HG03039 (cell line): Measurements from ENCODE around the gene SCYL1.
A peak's percentile ranks its signal among the peaks of the same experiment; 100 is the strongest.
"Not testable (repeated sequence)": the region's sequence is repeated elsewhere in the genome, so short reads cannot be mapped to it uniquely, and the experiment has no call there.

Experiments
- ATAC-seq: cut with Tn5 transposase; IDR thresholded peaks from one replicate; pipeline ENCODE4 v1.9.1; 2021; ENCODE audit warnings: mild to moderate bottlenecking, moderate library complexity; ENCODE audit not compliant: unreplicated experiment

SCYL1 gene

DNA sequence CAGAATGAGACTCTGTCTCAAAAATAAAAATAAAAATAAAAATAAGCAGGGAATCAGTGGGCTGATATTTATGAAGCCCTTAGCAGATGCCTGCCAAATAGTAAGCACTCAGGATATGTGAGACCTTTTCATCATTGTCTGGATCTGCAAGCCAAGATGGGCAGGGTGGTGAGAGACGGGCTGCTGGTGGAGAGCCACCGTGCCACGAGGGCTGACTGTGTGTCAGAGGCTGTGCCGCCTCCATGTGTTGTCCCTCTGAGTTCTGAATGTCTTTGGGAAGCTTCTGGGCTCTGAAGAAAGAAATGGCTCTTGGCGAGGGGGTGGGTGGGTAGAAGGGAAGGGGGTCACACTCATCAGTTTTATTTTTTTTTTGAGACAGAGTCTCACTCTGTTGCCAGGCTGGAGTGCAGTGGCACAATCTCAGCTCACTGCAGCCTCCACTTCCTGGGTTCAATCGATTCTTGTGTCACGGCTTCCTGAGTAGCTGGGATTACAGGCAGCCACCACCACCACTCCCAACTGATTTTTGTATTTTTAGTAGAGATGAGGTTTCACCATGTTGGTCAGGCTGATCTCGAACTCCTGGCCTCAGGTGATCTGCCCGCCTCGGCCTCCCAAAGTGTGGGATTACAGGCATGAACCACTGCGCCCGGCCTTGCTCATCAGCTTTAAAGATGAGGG is 40.1 kb downstream of the SCYL1 start:
- ATAC-seq, result not testable (repeated sequence)

DNA sequence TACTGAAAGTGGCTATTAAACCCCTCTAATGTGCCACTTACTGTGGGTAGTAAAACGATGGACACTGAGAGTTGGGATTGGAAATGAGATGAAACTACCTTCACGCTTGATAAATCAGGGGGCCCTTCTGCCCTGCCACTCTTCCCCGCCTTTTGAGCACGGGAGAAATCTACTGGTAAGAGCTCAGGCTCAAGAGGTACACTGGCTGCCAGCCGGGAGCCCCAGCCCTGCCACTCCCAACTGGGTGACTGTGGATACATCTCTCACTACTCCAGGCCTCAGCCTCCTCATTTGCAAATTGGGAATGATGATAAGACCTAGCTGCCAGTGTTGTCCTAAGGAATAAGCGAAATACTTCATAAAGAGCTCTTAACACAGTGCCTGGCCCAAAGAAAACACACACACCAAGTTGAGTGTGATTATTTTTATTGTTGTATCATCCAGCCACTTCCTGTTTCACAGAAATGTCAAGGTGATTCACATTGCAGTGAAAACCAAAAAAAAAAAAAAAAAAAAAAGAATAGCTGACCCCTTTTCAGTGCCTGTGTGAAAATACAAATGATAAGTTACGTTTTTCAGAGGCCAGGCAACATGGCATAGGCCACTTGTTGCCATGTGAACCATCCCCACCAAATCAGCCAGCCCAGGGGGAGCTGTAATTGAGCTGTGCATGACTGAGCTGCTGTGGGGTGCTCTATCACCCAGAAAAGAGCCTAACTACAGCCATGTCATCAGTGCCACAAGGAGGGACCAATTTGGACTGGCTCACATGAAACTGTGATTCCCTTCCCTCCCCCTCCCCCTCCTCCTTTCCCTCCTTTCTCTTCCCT is 41.0 kb downstream of the SCYL1 start:
- ATAC-seq, result no peak

DNA sequence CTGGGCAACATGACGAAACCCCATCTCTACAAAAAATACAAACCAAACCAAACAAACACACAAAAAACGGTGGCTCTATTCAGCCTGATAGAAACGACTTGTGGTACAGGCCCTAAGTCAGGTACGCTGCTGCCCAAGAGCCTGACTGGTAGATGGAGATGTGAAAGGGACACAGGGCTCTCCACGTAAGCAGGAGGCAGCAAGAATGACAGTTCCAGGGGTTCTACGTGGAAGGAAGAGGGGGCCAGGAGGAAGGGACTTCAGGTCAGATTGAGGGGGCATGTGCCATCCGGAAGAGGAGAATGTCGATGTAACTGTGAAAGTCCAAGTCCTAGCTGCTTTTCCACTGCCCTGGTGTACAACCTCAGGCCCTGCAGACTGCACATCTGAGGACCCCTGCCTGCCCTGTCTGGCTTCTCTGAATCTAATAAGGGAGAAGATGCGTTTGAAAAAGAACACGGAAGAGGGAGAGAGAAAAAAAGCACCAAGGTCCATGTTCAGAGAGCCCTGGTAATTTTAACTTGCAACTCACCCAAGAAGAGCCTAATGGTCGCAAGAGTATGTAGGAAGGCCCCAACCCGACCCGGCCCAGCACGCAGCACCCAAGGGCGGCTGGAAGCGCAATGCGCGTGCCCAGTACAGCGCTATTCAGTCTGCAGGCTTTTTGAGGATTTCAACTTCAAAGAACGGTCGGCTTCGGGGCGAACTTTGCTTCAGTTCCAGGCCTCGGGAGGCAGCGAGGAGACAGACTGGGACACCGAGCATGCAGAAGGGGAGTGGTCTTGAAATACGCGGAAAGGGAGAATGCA is 44.5 kb downstream of the SCYL1 start:
- ATAC-seq, result peak; percentile 0

DNA sequence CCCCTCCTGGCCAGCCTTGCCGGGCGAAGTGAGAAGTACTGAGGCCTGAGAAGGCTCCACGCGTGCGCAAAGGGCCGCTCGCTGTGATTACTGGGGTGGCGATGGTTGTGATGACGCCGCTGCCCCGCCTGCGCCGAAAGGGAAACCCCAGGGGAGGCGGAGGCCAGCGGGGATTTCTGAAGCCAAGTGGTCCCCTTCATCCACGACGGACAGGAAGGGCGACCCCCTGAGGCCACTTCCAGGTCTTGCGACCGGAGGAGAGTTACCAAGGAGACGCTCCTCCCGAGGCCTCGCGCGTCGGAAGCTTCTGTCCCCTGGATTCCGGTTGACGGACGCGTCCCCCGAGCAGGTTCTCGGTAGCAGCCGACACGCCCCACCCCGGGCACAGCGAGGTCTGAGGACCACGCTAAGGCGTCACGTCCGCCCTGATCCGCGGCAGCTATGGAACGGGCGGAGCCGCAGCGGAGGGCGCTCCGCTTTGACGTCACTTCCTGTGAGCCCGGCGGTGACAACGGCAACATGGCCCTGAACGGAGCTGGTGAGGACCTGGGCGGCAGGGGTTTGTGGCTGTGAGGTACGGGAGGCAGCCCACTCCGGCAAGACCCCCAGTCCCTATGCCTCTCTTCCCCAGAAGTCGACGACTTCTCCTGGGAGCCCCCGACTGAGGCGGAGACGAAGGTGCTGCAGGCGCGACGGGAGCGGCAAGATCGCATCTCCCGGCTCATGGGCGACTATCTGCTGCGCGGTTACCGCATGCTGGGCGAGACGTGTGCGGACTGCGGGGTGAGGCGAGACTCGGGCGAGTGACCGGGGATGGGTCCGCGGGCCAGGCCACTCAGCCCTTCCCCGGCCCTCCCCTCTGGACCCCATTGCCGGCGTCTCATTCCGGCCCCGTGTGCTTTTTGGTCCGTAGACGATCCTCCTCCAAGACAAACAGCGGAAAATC is 45.4 kb downstream of the SCYL1 start, which contains the start of gene ZNRD2:
Gene ZNRD2 (plus strand): TSS at position 505 of the 946 bp plus-strand sequence. CDS start 15 bp downstream, at position 520.
- ATAC-seq, result peak; percentile 56

DNA sequence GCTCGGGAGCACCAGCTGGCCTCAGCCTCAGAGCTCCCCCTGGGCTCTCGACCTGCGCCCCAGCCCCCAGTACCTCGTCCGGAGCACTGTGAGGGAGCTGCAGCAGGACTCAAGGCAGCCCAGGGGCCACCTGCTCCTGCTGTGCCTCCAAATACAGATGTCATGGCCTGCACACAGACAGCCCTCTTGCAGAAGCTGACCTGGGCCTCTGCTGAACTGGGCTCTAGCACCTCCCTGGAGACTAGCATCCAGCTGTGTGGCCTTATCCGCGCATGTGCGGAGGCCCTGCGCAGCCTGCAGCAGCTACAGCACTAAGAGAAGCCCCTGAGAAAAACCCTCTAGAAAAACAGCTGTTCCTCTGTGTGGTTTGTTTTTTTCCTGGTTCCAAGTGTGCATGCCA is 46.5 kb downstream of the SCYL1 start:
- ATAC-seq, result no peak

DNA sequence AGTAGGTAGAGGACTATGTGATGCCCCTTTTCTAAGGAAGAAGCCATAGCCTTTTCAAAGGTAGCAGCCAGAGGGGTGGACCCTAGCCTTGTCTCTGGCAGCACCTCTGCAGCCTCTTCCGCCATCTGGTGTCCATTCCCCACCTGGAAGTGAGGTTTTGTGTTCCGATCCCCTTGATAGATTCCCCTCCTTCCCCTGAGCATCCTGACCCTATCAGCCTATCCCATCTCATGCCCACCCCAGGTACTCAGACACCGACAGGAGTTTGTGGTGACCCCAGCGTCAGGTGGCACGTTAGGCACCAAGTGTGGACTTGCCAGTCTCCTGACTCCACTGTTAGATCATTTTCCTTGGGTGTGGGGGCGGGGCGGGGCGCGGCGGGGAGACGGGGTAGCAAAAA is 47.1 kb downstream of the SCYL1 start:
- no peak for ATAC-seq

DNA sequence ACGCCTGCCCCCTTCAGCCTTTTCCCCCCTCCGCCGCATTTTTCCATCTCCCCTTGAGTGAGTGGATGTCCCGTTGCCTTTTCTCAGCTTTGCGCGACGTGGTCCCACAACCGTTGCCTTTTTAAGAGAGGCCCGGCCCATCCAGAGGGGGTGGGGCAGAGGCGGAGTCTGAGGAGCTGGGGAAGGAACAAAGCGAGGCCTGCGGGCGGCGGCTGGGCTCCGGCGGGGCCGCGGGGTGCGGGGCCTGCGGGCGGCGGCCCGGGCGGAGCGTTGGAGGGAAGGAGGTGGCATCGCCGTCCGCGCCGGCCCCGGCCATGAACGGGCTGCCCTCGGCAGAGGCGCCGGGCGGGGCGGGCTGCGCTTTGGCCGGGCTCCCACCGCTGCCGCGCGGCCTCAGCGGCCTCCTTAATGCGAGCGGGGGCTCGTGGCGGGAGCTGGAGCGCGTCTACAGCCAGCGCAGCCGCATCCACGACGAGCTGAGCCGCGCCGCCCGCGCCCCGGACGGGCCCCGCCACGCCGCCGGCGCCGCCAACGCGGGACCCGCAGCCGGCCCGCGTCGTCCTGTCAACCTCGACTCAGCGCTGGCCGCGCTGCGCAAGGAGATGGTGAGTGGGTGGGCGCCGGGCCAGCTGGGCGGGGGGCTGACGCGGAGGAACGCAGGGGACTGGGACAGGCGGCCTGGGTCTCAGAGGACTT is 47.6 kb downstream of the SCYL1 start, which contains the start of gene FAM89B:
Gene FAM89B (plus strand): TSS at position 183 of the 696 bp plus-strand sequence. CDS start 132 bp downstream, at position 315.
- ATAC-seq, result no peak

DNA sequence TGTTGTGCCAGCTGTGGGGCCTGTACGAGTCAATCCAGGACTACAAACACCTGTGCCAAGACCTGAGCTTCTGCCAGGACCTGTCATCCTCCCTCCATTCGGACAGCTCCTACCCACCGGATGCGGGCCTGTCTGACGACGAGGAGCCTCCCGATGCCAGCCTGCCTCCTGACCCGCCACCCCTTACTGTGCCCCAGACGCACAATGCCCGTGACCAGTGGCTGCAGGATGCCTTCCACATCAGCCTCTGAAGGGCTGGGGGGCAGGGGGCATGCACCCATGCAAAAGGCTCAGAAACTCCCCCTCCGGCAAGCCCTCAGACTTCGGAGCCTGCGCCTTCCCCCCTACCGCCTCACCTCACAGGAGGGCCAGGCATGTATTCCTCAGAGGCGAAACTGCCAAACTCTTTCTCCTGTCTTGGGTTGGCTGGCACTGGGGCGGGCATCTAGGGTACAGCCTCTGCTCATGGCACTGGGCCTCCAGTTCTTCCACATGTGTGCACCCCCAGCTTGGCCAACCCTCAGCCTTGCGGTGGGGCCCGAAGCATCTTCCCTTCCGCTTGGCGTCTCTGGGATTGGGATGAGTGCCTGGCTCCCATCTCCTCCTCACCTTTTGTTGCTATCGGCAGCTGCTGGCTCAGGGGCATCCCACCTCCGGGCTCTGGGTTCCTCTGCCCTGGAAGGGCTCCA is 48.7 kb downstream of the SCYL1 start:
- ATAC-seq, result no peak

DNA sequence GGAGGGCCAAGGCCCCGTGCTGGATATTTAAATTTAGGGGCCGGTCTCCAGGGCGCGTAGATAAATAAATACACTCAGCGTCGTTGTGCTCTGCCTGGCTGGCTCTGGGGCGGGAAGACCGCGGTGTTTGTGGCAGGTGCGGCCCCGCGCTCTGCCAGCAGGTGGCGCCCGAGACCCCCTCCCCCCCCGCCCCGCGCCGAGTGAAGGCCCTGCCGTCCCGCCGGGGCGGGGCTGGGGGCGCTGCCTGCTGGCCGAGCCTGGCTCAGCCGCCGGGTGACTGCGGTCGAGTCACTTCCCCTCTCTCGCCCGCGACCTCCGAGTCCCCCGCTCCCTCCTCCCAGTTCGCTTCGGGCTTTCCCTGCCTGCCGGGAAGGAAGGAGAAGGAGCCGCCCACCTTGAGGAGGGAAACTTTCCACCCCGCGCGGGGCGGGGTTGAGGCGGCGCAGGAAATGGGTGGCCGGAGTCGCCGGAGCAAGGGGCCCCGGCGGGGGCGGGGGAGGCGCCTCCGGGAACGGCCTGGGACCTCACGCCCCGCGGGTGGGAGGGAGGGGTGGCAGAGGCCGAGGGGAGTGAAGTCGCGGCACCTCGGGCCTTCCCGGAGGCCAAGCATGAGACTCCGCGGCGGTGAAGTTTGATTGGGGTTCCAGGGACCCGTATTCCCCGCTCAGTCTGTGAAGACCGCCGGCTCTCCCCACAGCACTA is 49.4 kb downstream of the SCYL1 start:
- ATAC-seq, result peak; percentile 24

DNA sequence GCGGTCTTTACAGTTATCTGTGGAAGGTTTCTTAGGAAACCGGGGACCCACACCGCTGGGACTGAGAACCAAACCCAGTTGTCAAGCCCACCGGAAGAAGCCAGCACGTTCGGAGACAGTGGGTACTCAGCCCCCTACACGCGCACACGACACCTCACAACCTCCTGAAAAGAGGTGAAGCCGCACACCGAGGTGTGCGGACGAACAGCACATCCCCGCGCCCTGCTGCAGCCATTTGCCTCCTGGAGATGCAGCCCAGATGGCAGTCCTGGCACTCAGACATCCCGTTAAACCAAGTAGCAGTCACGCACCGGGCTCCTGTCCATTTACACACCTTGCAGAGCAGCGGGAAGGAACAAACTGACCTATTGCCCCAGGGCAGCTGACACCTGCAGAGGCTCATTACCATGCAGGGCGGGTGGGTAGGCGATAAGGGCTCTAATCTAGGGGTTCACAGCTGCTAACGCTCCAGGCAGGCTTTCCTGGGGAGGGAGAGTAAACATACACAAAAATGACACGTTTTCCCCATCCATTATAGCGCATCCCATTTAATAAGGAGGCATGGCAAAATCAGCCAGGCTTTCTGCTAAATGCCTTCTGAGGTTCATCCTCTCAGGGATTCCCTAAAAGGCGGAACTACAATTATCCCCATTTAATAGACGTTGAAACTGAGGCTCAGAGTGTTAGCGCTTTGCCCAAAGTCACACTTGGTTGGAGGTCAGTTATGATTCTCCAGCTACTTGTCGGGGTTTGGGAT is 50.1 kb downstream of the SCYL1 start:
- no peak for ATAC-seq

DNA sequence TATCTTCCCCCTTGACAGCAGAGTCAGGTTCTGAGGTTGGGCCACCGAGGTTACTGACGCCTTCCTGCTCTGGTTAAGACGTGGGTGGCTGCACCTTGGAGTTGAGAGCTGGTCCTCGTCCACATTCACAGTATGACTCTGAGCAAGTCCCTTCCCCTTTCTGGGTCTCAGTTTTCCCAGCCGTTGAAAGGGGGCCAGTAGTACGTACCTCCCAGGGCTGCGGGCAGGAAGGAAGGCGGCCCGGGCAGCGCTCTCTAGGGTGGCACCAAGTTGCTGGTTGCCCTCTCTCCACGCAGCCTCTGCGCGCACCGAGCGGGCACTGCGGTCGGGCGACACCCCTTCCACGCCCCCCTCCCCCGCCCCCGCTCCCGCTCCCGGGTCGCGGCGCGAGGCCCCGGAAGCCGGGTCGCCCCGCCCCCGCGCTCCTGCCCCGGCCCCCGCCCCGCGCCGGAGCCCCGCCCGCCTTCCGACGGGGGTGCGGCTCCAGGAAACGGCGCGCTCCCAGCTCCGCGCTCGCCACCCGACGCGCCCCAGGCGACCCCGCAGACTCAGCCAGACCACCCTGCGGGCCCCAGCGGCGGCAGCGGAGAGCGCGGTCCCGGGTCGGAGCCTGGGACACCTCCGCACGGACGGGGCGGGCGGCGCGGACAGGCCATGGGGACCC is 50.8 kb downstream of the SCYL1 start, which contains the start of gene EHBP1L1:
Gene EHBP1L1 (plus strand): TSS at position 486 of the 664 bp plus-strand sequence. CDS start 250 bp downstream, outside the sequence.
- no peak for ATAC-seq

DNA sequence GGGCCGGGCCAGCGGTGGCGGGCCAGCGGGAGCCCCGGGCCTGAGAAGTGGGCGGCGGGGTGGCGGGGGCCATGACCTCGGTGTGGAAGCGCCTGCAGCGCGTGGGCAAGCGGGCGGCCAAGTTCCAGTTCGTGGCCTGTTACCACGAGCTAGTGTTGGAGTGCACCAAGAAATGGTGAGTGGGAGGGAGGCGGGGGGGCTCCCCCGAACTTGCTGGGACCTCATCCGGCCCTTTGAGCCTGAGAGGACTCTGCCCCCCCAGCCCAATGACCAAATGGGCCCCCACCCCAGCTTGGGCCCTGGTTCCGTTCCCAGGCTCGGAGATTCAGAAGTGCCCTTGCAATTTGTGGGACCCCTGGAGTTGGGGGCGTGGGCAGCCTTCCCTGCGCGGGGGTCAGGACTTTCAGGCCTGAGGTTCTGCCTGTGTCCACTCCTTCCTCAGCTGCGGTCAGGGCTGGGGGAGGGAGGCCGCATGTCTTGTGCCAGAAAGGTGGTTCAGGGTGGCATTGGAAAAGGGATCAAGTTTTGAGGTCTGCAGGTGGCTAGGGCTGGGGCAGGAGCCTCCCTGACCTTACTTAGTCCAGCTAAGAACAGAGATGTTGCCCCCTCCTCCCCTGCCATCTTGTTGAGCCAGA is 51.5 kb downstream of the SCYL1 start:
- ATAC-seq, result no peak

DNA sequence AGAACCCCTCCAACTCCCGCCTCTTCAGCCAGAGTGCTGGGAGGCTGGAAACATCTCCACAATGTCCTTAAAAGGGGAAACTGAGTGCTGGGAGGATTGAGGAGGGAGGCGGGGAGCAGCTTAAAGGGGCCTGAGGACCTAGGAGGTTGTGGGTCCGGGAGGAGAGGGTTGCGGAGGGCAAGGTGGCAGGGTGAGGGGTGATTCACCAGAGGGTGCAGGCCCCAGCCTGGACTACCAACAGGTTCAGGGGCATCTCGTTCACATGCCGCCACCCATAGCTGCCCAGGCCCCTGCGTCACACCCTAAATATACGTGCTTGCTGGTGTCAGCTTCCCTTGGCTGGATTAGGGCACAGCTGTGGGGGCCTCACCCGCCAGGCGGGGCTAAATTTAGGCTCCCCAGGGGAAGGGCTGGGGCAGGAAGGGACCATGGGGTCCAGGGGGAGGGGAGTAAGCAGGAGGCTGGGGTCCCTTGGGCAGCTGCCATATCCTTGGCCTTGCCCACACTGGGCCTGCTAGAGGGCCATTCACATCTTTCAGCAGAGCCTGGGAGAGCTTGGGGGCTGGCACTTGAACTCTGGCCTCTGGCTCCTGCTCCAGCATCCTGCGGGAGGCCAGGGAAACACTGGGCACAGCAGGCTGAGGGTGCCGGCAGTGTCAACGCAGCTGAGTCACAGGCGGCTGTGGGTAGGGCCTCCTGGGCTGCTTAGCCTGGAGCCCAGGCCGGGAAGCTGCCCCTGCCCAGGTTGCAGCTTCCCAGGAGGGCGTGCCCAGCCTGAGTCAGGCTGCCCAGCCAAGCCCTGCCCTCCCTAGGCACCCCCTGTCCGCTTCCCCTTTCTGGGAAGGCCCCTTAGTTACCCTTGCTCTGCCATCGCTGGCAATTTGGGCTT is 52.2 kb downstream of the SCYL1 start:
- ATAC-seq, result no peak

DNA sequence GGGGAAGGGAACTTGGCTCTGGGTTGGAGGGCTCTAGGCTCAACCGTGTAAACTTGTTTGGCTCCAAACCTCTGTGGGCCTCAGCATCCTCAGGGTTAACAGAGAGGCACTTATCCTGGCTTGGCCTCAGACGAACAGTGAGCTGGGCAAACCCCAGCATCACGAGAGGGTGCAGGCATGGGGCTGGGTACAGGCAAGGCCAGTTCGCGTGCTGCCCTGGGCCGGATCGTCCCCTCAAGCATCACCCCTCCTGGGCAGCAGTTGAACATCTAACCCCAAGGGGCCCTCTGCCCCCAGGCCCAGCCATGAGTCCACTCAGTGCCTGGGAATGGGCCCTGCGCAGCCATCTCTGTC is 52.9 kb downstream of the SCYL1 start:
- ATAC-seq, result no peak

DNA sequence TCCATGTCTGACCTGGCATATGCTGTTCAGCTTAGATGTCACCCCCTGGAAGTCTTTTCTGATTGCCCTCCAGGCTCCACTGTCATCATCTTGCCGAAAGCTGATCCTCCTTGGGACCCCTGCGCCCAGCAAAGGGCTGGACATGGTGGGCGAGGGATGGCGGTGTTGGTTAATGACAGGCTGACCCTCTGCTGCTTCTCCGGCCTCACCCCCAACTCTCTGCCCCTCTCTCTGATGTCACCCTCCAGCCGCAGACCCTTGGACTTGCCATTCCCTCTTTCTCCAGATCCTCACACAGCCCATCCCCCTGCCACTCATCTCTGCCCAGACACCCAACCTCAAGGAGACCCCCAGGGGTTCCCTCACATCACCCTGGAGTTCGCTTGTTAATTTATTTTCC is 53.3 kb downstream of the SCYL1 start:
- ATAC-seq, result no peak

DNA sequence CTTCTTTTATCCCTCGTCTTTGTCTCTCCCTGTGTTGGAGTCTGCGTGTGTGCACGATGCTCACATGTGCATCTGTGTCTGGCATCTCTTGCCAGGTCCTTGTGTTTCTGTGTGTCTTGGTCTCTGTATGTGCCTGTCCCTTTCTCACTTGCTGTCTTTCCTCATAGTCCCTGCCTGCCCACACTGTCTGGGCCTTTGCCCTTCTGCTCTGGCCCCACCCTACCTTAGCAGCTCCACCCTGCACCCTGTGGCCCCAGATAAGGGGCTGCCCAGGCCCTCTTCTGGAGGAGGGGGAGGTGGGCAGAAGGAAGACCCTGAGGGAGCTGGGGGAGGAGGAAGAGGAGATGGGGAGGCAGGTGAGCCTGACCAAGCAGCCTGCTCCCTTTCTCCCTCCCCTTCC is 53.8 kb downstream of the SCYL1 start:
- no peak for ATAC-seq
